Measurements from ENCODE around the gene NELFB.
A peak's percentile ranks its signal among the peaks of the same experiment; 100 is the strongest.
"Not testable (repeated sequence)": the region's sequence is repeated elsewhere in the genome, so short reads cannot be mapped to it uniquely, and the experiment has no call there.

NELFB gene

GRCh38 chr9:137234055-137234697 lies 21.0 kb upstream of the NELFB start:
- DNase-seq (ENCODE audit: insufficient read length, low spot score): no peak
- FAIRE-seq: no peak

GRCh38 chr9:137234758-137235423 lies 20.2 kb upstream of the NELFB start:
- DNase-seq (ENCODE audit: insufficient read length, low spot score) (no peak), FAIRE-seq (no peak)

GRCh38 chr9:137235424-137236237 lies 19.5 kb upstream of the NELFB start:
- DNase-seq (ENCODE audit: insufficient read length, low spot score) (no peak), FAIRE-seq (no peak)

- no peak for FAIRE-seq
- DNase-seq (ENCODE audit: insufficient read length, low spot score): peak; percentile 79
Observed at GRCh38 chr9:137236238-137236935, 18.7 kb upstream of the NELFB start.

GRCh38 chr9:137236936-137237421 lies 18.1 kb upstream of the NELFB start:
- DNase-seq (ENCODE audit: insufficient read length, low spot score) (no peak), FAIRE-seq (no peak)

GRCh38 chr9:137237759-137238726 lies 17.1 kb upstream of the NELFB start:
- no peak for DNase-seq (ENCODE audit: insufficient read length, low spot score)
- FAIRE-seq: no peak

GRCh38 chr9:137239541-137240200 lies 15.5 kb upstream of the NELFB start:
- not testable (repeated sequence) for DNase-seq (ENCODE audit: insufficient read length, low spot score); FAIRE-seq

- peak; percentile 48 for FAIRE-seq
Observed at GRCh38 chr9:137240318-137240840, 14.7 kb upstream of the NELFB start.

GRCh38 chr9:137240841-137241489 lies 14.2 kb upstream of the NELFB start, which contains the start of gene TUBB4B:
TSS of gene TUBB4B (plus strand) at chr9:137241287. CDS start at chr9:137241361, 74 bp downstream.
- peak; percentile 99 for DNase-seq (ENCODE audit: insufficient read length, low spot score)
- FAIRE-seq: peak; percentile 99

More at GRCh38 chr9:137240318-137240840, 14.7 kb upstream of the NELFB start:
- peak; percentile 39 for DNase-seq (ENCODE audit: insufficient read length, low spot score)

GRCh38 chr9:137241490-137242268 lies 13.4 kb upstream of the NELFB start:
- FAIRE-seq: no peak
- peak; percentile 27 for DNase-seq (ENCODE audit: insufficient read length, low spot score)

- no peak for DNase-seq (ENCODE audit: insufficient read length, low spot score)
- no peak for FAIRE-seq
Observed at GRCh38 chr9:137242269-137243203, 12.6 kb upstream of the NELFB start.

- FAIRE-seq; DNase-seq (ENCODE audit: insufficient read length, low spot score): not testable (repeated sequence)
Observed at GRCh38 chr9:137243266-137243625, 11.9 kb upstream of the NELFB start.

- DNase-seq (ENCODE audit: insufficient read length, low spot score): no peak
- FAIRE-seq: peak; percentile 33
Observed at GRCh38 chr9:137243626-137244485, 11.3 kb upstream of the NELFB start.

GRCh38 chr9:137244486-137245449 lies 10.4 kb upstream of the NELFB start:
- FAIRE-seq: no peak
- DNase-seq (ENCODE audit: insufficient read length, low spot score): no peak
